Epithelial cell of esophagus (primary cell): ENCODE results near the gene NT5C1A.

Source experiments
- DNase-seq: peaks from one replicate; pipeline ENCODE4 v3.0.0; 2010; ENCODE audit warnings: low read depth
- H3K4me3 ChIP-seq: 2 replicates; pipeline ENCODE4 v1.5.1; 2011; ENCODE audit warnings: mild to moderate bottlenecking, low read length, control low read depth
- TF ChIP-seq, protein P1 (sequence below): IDR thresholded peaks from 2 replicates; pipeline ENCODE4 v1.5.1; 2011; ENCODE audit warnings: low read depth, mild to moderate bottlenecking, low read length, control low read depth, inconsistent platforms; ENCODE audit not compliant: insufficient read depth; ENCODE audit errors: missing control alignments

NT5C1A gene

DNA sequence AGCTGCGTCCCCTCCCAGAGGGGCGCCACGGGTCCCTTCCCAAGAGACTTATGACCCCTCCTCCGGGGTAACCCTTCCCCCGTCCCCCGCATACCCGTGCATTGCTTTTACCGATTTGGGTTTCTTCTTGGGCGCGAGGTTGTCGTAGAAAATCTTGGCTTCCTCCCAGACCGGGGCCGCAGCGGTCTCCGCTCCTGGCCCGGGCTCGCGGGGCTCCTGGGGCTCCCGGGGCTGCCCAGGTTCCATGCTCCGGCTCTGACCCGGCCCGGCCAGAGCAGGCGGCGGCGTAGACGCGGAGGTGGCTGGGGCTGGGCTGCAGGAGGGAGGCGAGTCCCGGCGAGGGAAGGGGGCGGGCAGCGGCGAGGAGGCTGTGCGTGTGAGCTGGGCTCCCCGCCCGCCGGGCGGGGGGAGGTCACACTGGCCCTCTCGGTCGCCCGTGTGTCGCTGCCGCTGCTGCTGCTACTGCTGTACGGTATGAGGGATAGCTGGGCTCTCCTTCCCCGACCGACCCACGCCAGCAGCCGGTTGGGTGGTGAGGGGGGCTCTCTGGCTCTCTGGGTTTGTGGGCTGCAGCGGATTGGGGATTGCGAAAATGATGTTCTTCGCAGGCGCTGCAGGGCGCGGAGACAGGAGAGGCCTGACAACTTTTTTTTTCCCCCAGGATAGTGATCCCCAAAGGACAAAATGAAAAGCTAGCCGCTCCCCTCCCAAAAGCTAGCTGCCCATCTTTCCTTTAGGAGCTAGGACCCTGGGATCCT is at the start of gene NT5C1A:
Gene NT5C1A (minus strand): TSS at position 315 of the 758 bp plus-strand sequence. CDS start 69 bp downstream, at position 246.
- TF ChIP-seq, protein P1, sequence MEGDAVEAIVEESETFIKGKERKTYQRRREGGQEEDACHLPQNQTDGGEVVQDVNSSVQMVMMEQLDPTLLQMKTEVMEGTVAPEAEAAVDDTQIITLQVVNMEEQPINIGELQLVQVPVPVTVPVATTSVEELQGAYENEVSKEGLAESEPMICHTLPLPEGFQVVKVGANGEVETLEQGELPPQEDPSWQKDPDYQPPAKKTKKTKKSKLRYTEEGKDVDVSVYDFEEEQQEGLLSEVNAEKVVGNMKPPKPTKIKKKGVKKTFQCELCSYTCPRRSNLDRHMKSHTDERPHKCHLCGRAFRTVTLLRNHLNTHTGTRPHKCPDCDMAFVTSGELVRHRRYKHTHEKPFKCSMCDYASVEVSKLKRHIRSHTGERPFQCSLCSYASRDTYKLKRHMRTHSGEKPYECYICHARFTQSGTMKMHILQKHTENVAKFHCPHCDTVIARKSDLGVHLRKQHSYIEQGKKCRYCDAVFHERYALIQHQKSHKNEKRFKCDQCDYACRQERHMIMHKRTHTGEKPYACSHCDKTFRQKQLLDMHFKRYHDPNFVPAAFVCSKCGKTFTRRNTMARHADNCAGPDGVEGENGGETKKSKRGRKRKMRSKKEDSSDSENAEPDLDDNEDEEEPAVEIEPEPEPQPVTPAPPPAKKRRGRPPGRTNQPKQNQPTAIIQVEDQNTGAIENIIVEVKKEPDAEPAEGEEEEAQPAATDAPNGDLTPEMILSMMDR: no peak
- no peak for DNase-seq
- H3K4me3 ChIP-seq: peak within 1 kb of the TSS; percentile 24

DNA sequence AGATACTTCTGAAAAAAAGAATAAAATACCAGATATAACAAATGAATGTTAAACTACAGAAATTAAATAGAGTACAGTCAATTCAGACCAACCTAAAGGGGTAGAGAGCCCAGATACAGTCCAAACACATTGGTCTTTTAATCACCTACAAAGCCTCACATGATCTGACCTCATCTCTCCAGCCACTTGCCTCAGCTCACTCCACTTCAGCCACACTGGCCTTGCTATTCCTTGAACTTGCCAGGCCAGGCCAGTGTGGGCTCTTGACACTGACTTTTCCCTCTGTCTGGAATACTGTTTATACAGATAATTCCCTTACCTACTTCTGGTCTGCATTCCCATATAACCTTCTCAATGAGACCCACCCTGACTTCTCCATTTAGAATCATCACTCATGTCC is 49.8 kb upstream of the NT5C1A start:
- TF ChIP-seq, protein P1: no peak
- DNase-seq: no peak
- H3K4me3 ChIP-seq: no peak overlapping the region

DNA sequence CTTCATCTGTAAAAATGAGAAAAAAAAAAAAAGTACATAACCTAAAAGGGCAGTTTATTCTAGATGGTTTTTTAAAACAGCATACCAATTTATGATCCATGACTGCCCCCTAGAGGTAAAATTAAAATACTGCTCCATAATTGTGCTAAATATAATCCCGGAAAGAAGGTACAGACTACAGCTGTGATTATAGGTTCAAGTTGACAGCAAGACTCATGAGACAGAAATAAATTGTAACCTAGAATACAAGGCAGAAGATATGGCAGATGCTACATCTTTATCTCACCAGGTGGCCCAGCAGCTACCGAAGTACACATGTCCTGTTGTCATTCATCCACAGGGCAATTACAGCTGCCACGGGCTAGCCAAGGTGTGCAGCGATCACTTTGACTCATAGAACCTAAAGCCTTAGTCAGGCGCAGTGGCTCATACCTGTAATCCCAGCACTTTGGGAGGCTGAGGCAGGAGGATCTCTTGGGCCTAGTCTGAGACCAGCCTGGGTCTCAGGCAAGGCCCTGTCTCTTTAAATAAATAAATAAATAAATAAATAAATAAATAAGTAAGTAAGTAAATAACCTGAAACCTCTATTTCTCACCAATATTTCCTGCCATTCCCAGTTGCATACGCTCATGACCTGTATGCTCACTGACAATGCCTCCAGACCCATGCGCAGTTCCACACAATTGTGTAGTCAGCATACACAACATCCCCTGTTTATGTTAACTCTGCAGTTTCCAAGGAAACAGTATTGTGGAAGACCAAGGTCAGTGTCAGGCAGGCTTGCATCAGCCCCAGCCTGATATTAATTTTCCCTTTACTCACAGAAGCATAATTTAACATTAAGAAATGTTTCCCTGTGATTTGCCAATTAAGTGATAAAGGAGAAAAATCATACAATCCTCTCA is 48.4 kb upstream of the NT5C1A start:
- H3K4me3 ChIP-seq: no peak overlapping the region
- DNase-seq: peak; percentile 73
- TF ChIP-seq, protein P1: peak; percentile 43

DNA sequence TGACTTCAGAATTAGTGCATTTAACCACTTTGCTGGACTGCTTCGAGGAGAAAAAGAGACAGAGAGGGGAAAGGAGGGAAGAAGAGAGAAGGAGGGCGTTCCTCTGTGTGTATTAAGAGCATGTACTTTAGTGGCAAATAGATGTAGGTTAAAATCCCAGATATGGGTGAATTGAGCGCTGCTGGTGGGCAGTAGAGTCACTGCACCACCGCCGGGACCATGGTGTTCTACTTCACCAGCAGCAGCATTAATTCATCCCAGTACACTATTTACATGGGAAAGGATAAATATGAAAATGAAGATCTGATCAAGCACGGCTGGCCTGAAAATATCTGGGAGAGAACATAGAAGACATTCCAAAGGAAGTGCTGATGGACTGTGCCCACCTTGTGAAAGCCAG is 45.9 kb upstream of the NT5C1A start:
- TF ChIP-seq, protein P1: no peak
- DNase-seq: no peak

DNA sequence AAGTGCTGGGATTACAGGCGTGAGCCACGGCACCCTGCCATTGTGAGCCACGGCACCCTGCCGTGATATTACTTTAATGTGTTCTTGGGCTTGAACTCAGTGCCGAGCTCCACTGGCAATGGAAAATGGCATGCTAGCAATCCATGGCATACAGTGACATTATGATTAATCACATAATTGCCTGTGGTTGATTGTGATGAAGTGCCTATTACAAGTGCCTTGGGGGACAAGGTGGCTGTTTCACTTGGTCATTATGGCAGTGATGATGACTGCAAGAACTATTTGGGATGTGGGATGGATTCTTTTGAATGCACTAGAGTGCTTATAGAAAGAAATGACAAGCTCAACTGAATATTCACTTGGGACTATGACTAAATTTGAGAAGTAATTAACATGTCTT is 41.6 kb upstream of the NT5C1A start:
- H3K4me3 ChIP-seq: no peak overlapping the region
- no peak for DNase-seq
- TF ChIP-seq, protein P1: no peak

More for the DNA sequence above, 45.9 kb upstream of the NT5C1A start:
- H3K4me3 ChIP-seq: no peak overlapping the region

DNA sequence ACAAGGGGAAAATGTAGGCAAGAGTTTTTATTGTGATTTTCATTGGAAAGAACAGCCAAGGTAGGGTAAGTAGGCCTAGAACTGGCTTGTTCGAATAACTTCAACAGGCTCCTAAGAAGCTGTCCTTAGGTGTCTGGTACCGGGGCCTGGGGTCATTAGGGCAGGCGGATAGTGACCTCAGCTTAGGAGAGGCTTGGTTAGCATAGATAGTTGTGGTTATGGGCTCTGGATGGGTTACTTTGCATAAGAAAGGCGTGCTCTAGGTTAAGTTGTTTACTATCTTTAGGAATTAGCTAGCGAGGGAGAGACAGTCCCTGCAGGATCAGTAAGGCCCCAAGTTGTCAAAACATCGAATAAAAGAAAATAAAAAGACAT is 40.0 kb upstream of the NT5C1A start:
- TF ChIP-seq, protein P1: no peak
- no peak overlapping the region for H3K4me3 ChIP-seq
- DNase-seq: no peak
